Nucleus accumbens (tissue), 56 donors: ENCODE data around the gene LRRC66.

Experiments used
- DNase-seq, 56 donors: peaks; one replicate each; lab custom pipeline; 2025; lab: John Stamatoyannopoulos, UW

Gene LRRC66

GRCh38 chr4:52019936-52020657, at the start of gene LRRC66:
LRRC66 (minus strand) TSS chr4:52020363; CDS start chr4:52017613, 2,750 bp downstream.
- DNase-seq: no peak

- DNase-seq: no peak
These were observed 49.4 kb upstream of the LRRC66 start for GRCh38 chr4:52069571-52069970.

GRCh38 chr4:52059372-52059771, 39.2 kb upstream of the LRRC66 start:
- DNase-seq: peak in 1 of 56 donors; percentile 6

GRCh38 chr4:52058275-52058674, 38.1 kb upstream of the LRRC66 start:
- no peak for DNase-seq

GRCh38 chr4:52057196-52057595, 37.0 kb upstream of the LRRC66 start:
- DNase-seq: no peak

- DNase-seq: no peak
These were observed 34.1 kb upstream of the LRRC66 start for GRCh38 chr4:52054254-52054653.

- peak in 1 of 56 donors; percentile 5 for DNase-seq
These were observed 32.3 kb upstream of the LRRC66 start for GRCh38 chr4:52052475-52052780.

GRCh38 chr4:52051615-52052474, 31.7 kb upstream of the LRRC66 start:
- DNase-seq: peak in 26 of 56 donors; percentile 1 to 53 (median 8)

GRCh38 chr4:52051213-52051614, 31.1 kb upstream of the LRRC66 start, which contains the start of gene SPATA18:
SPATA18 (plus strand) TSS chr4:52051304; CDS start chr4:52051705, 401 bp downstream.
- DNase-seq: peak in 2 of 56 donors; percentile 3 to 11

GRCh38 chr4:52049266-52049665, 29.1 kb upstream of the LRRC66 start:
- no peak for DNase-seq

GRCh38 chr4:52045028-52045427, 24.9 kb upstream of the LRRC66 start:
- no peak for DNase-seq

- peak in 55 of 56 donors; percentile 3 to 85 (median 74) for DNase-seq
These were observed 18.1 kb upstream of the LRRC66 start, which contains the start of gene SGCB for GRCh38 chr4:52038103-52038912. SGCB (minus strand) TSS chr4:52038299; CDS start chr4:52038259, 40 bp downstream.

- DNase-seq: peak in 48 of 56 donors; percentile 16 to 82 (median 66)
These were observed 17.5 kb upstream of the LRRC66 start for GRCh38 chr4:52037689-52038102.

- no peak for DNase-seq
These were observed 16.8 kb upstream of the LRRC66 start for GRCh38 chr4:52036886-52037530.

- no peak for DNase-seq
These were observed 15.0 kb upstream of the LRRC66 start for GRCh38 chr4:52035190-52035589.

- no peak for DNase-seq
These were observed 11.8 kb upstream of the LRRC66 start for GRCh38 chr4:52032005-52032404.

GRCh38 chr4:52028970-52029369, 8.8 kb upstream of the LRRC66 start:
- no peak for DNase-seq

GRCh38 chr4:52017814-52018213, 2.3 kb downstream of the LRRC66 start:
- no peak for DNase-seq

- DNase-seq: no peak
These were observed 3.2 kb downstream of the LRRC66 start for GRCh38 chr4:52016981-52017380.

- no peak for DNase-seq
These were observed 4.8 kb downstream of the LRRC66 start for GRCh38 chr4:52015366-52015765.
